Measurements from ENCODE around the gene NUBPL.
"Not testable (repeated sequence)": the region's sequence is repeated elsewhere in the genome, so short reads cannot be mapped to it uniquely, and the experiment has no call there.

NUBPL gene

DNA sequence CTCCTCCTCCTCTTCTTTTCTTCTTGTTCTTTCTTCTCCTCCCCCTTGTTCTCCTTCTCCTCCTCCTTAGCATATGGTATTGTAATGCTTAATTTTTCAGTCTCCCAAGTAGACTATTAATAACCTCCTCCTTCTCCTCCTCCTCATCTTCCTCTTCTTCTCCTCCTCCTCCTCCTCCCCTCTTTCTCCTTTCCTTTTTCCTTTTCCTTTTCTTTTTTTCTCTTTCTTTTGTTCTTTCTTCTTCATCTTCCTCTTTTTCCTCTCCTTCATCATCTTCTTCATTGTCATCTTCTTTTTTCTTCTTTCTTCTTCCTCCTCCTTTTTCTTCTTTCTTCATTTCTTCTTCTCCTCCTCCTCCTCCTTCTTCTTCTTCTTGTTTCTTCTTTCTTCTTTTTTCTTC lies 264.3 kb downstream of the NUBPL start:
- no peak for ATAC-seq

DNA sequence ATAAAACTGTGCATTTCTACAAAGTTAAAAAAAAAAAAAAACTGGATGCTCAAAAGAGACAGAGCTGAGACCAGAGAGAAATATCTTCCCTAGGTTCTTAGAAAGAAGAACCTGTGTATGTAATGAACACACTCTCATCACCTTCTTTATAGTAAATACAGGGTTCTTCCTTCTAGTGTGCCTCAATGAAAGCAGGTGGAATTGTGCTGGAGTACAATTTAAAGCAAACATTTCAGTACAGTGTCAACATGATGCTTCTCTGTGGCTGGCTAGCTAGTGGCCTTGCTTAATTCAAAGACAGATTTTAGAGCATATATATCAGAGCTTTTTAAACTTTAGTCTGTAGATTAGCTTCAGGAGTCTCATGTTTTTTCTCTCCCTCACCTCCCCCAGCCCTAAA lies 266.1 kb downstream of the NUBPL start:
- ATAC-seq, result no peak

DNA sequence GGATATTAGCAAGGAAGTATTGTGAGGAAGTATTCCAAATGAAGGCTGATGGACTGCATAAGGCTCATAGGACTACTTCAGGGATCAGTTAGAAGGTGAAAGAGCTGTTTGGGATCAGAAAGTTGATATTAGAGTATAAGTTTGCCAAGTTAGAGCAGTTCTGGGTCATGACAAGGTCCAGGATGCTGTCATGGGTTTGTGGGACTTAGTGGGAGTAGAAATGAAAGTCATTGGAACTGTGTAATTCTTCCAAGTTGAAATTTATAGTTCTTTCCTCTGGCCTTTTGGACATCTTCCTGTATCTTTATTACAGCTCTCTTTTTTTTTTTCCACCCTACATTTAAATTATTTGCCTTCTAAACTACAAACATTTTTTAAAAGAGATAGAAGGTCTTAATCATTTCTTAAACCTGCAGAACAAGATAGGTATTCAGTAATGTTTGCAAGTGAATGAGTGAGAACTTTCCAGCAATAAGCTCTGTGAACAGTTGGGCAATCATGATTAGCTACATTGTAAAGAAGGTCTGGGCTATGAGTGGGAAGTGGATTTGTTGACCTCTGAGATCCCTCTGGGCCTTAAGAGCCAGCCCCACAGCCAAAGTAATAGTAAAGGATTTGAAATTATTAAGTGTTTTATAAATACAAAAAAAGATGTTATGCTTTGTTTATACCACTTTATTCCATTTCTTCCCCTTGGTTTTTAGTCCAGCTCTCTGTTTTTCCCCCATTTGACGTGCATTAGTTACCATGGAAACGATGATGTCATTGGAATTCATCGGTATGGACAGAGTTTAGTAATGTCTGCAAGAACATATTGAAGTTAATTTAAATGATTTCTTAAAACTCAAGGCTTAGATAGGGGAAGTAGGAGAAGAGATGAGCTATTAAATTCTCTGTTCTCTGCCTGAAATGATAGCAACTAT lies 268.0 kb downstream of the NUBPL start:
- ATAC-seq, result no peak

DNA sequence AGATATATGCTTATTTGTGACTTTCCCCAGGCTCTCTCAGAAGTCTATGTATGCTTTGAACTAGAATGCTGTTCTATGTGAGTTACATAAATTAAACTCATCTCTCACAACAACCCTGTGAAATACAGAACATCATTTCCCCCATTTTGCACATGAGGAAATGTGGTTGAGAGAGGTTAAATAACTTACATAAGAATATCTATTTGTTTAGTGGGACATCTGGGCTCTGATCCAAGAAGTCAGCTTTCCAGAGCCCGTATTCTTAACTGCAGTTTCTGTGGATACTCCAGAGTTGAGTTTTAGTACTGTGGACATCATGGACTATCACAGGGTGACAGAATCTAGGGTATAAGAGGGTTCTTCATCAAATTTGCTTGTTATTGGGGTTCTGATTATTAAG lies 273.4 kb downstream of the NUBPL start:
- ATAC-seq, result no peak

DNA sequence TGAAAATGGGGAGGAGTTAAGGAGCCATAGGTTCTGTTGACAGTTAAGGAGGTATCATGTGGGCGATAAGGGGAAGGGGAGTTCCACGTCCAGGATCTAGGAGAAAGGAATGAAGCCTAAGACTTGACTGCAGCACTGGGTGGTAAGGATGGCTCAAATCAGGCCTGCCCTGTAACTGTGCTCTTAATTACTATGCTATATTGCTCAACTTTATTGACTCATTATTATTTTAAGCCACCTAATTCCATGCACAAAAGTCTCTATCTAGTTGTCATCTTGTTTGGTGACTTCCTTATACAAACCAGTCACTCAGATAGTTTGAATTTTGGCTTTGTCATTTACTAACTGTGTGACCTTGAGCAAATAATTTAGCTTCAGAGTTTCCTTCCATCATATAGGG lies 273.8 kb downstream of the NUBPL start:
- ATAC-seq, result no peak

DNA sequence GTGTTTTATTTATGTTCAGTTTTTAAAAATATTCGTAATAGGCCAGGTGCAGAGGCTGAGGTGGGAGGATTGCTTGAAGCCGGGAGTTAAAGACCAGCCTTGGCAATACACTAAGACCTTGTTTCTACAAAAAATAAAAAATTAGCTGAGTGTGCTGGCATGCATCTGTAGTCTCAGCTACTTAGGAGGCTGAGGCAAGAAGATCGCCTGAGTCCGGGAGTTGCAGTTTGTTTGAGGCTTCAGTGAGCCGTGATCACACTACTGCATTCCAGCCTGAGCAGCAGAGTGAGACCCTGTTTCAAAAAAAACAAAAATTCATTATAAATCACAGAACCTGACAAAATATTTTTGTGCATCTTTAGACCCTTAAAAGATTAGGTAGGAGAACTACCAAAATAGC lies 275.8 kb downstream of the NUBPL start:
- ATAC-seq, result no peak

DNA sequence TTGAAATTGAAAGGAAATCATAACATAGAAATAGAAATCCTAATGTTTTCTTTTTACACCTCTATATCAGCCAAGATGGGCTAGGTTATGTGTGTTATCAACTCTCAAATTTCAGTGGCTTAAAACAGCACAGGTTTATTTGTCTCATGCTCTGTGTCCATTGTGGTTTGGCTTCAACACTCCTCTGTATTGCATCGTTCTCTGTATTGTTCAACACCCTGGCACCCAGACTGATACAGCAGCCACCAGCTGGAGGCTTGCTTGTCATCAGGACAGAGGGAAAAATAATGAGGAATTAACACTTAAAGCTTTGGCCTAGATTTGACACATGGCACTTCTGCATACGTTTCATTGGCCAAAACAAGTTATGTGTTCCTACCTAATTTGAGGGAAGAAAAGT lies 281.7 kb downstream of the NUBPL start:
- no peak for ATAC-seq

DNA sequence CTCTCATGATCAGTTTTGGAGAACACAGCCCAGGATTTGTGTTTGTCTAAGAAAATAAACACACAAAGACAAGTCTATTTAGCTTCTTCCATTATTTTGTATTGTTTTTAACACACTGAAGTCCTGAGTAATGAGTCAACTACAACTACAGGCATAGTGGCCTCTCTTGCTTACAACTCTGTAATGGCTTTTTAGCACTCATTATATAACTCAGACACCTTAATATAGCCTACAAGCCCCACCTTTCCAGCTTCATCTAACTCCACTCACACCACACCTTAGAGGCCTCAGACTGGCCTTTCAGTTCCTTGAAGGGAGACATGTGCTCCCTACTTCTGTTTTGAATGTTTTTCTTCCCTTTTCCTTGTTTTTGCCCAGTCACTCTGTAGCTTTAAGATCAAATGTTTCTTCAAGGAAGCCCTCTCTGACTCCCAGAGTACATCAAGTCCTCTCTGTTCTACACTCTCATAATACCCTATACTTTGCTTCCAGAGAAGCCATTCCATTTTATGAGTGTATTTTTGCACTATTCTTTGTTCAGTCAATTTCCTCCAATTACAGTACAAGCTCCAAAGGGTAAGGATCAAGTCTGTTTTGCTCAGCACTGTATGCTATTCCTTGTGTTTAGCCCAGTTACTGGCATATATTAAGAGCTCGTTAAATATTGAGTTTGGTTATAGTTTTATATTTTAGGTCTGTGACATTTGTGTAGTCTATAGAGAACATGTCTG lies 282.3 kb downstream of the NUBPL start:
- no peak for ATAC-seq

DNA sequence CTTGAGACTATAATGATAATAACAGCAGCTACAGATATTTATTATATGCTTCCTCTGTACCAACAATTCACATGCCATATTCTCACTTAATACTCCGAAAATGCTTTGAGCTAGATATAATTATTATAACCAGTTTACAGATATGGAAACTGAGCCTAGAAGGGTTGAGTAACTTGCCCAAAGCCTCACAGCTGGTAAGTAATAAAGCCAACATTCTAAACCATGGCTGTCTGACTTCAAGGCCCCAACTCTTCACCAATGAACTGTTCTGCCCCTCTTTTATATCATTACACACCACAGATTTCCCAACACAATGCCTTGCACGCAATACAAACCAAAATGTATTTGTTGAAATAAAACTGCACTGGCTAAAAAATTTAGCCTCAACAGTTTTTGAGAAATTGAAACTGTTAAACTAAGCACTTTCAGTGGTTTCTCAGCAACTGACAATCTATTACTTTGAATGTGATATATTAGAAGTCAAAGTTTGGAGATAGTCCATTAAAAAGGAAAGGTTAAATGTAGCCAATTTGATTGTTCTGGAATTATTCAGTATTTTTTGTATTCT lies 293.4 kb downstream of the NUBPL start:
- ATAC-seq, result no peak

DNA sequence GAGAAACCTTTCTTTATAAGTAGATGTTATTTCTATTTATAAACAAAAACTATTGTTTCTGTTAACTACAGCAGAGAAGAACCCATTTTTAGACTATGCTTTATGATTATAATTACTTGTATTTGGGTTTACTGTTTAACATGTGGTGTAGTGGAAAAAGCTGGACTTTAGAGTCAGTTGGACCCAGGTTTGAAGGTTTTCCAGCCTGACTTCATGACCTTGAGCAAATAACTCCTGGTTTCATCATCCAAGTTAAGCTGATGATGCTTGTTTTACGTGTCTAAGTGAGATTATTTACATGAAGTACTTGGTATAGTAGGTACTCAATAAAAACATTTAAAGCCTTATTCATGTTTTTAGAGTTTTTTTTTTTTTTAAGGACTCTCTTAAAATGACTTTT lies 294.1 kb downstream of the NUBPL start:
- ATAC-seq, result no peak

DNA sequence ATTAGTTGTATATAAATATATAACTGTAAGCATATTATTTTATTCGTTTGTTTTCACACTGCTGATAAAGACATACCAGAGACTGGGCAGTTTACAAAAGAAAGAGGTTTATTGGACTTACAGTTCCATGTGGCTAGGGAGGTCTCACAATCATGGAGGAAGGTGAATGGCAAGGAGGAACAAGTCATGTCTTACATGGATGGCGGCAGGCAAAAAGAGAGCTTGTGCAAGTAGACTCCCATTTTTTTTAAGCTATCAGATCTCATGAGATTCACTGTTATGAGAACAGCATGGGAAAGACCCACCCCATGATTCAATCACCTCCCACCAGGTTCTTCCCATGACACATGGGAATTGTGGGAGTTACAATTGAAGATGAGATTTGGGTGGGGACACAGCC lies 294.8 kb downstream of the NUBPL start:
- ATAC-seq, result not testable (repeated sequence)

DNA sequence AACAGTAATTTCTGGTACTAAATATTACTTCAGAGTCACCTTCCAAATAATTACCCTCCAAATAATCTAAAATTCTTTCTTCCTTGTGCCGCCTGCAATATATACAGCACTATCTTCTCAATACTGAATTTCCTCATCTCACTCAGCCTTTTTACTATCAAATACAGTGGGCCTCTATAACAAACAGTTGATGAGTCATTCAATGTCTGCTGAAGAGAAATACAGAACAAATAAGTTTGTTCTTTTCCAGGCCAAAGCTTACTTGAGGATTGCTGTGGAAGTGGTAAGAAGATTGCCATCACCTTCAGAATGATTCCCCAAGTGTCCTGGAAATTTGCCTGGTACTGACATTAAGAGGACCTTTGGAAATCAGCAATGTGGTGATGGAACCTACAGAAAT lies 297.7 kb downstream of the NUBPL start:
- ATAC-seq, result no peak

DNA sequence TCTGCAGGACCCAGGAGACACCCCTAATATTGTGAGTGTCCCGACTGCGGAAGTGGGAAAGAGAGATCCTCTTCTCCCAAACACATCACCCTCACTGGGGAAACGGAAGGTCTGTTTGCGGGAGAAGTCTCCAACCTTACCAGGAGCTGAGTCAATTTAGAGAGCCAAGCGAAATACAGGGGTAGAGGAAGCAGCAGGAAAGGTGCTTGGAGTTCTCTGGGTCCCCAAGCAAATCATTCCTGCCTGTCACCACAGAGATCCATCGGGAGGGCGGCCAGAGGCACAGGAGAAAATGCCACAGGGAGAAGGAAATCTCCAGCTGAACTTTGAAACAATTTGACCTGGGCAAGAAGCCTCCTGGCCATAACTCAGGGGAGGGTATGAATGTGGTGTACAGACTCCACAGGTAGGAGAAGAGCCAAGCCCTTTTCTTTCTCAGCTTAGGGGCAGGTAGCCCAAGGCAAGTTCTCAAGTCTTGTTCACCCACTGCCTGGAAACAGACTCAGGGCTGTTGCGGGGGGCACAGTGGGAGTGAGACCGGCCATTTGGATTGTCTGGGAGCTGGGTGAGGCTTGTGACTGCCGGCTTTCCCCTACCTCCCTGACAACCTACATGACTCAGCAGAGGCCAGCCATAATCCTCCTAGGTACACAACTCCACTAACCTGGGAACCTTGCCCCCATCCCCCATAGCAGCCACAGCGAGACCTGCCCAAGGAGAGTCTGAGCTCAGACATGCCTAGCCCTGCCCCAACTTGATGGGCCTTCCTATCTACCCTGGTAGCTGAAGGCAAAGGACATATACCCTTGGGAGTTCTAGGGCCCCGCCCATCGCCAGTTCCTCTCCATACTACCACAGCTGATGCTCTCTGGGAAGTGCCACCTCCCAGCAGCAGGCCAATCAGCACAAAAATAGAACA lies 304.0 kb downstream of the NUBPL start:
- no peak for ATAC-seq

DNA sequence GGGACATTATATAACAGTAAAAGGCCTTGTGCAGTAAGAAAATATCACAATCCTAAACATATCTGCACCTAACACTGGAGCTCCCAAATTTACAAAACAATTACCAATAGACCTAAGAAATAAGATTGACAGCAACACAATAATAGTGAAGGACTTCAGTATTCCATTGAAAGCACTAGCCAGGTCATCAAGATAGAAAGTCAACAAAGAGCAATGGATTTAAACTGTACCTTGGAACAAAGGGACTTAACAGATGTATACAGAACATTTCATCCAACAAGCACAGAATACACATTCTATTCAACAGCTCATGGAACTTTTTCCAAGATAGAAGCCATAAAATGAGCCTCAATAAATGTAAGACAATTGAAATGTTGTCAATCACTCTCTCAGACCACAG lies 306.4 kb downstream of the NUBPL start:
- no peak for ATAC-seq

DNA sequence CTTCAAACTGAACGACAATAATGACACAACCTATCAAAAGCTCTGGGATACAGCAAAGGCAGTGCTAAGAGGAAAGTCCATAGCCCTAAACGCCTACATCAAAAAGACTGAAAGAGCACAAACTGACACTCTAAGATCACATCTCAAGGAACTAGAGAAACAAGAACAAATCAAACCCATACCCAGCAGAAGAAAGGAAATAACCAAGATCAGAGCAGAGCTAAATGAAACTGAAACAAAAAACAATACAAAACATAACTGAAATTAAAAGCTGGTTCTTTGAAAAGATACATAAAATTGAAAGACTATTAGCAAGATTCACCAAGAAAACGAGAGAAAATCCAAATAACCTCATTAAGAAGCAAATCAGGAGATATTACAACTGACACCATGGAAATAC lies 306.9 kb downstream of the NUBPL start:
- ATAC-seq, result not testable (repeated sequence)

DNA sequence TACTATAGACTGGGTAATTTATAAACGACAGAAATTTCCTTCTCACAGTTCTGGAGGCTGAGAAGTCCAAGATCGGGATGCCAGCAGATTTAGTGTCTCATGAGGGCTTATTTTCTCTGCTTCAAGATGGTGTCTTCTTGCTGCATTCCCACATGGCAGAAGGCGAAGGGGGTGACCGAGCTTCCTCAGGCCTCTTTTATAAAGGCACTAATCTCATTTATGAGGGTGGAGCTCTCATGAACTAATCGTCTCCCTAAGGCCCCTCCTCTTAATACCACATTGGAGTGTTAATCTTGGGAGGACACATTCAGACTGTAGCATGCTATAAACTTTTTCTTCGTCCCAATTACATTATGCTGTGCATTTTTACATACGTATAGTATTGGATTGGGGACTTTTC lies 315.5 kb downstream of the NUBPL start:
- ATAC-seq, result no peak

DNA sequence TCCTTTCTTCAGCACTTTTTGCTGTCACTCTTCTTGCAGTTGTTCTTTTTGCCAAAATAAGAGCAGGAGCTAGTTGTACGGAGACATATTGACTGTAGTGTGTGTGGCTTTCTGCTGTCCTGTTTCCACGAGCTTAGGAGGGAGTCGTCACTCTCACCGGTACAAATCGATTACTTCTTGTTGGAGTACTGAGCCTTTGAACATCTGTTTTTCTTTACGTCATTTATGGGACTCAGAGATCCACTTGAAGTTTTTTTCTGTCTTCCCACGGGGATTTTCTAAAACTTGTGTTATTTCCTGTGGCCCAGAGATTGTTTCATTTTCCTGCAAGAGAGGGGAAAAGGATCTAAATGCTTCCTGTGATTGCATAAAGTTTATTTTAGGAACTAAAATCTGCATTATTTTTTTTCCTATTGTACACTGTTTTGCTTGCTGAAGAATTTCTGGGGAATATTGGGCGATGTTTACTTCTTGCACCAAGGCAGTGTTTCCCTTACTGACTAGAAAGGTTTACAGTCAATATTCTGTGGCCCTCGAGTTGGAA lies 316.1 kb downstream of the NUBPL start:
- ATAC-seq, result no peak

DNA sequence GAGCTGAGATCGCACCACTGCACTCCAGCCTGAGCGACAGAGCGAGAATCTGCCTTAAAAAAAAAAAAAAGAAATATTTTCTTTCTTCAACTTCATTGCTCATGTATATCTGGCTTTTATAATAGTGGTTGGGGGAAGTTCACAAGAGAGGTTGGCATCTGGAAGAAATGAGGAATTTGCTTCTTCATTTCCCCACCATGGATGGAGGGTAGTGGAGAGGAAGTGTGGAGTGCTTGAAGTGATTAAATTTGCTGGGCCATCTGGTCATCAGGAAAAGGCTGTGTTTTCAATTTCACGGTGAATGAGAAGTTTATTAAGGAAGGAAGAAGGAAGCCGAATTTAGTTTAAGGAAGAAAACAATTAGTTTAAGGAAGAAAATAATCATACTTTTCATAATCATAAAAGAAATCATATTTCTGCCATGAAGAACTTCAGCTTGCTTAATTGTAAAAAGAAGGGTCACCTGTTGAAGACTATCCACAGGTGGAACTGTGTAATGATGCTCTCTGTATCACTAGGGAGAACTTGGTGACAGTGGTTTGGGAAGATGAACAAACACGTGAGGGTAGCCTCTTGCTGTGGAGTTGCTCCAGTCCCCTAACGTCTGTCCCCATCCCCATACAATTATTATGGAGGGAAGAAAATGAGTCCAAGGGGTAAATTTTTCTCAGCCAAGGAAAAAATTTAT lies 318.6 kb downstream of the NUBPL start:
- no peak for ATAC-seq

DNA sequence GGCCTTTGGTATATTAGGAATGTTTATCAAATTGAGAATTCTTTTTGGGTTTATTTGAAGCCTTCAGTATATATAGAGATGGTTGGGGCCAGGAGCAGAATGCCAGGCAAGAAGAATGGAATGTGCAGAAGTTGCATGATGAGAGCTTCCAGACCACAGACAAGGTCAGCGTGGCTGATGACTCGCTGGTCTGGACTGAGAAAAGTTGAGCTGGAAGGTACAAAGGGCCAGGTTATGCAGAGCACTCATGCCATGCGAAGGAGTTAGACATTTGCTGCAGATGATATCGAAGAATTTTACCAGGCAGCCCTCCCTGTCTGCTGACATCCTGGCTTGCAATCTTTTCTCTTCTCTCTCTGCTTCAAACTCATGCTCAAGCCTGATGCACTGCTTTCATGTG lies 319.7 kb downstream of the NUBPL start:
- ATAC-seq, result no peak

DNA sequence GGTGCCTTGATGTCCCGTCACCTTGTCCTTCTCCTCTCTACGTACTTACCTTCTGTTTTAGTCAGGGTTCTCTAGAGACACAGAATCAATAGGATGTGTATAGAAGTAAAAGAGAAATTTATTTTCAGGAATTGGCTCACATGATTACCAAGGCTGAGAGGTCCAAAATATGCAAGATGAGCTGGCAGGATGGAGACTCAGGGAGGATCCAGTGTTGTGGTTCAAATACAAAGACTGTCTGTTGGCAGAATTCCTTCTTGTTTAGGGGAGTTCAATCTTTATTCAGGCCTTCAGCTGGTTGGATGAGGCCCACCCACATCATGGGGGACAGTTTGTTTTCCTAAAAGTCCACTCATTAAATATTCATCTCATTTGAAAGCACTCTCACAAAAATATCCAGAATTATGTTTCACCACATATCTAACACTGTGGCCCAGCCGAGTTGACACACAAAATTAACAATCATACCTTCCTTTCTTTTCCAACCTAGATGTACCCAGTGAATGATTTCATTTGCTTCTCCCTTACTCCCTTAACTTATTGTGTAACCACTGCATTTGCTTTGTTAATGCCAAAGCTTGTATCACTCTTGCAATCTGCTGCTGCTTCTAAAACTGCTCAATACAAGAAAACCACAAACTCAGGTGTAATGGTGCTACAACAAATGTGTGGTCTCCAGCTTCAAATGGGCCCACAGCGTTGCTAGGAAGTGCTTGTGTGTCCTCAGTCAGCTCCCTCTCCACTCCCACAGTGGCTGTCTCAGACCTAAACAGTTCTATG lies 320.5 kb downstream of the NUBPL start:
- no peak for ATAC-seq

DNA sequence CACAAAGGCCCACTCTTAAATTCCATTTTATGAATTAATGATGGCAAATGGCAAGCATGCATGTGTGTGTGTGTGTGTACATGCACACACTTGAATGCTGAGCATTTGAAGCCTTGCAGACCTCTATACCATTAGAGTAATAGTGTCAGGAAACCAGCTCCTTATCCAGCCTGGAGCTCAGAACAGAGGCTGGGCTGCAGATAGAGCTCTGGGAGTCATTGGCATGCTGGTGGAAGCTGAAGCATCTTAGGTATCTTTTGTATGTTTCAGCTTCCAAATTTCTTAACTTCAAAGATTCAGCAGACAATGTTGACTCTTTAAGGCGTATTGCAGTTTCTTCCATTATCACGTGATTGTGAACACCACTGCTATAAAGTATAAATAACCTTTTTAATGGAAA lies 323.0 kb downstream of the NUBPL start:
- ATAC-seq, result no peak

Measured in activated CD4-positive, CD25-positive, alpha-beta regulatory T cell treated with anti-CD3 and anti-CD28 coated beads, Interleukin-2, amount 50 U/mL, for 24 hours (primary cell).